SK-N-SH (cell line): Measurements from ENCODE around the gene INPPL1. TPM values are rescaled to one million over a fixed set of nuclear protein-coding genes. Genes with fewer than 3 reads are reported as not detected.

Experiments used
- CTCF ChIA-PET: fragments of 300-600, 350-600 bp; formaldehyde crosslinking; extraction: SDS; loops from one replicate; lab custom pipeline; 2021; lab: Yijun Ruan, JAX
- POLR2A ChIA-PET: fragments of 350-600 bp; sonication (Branson Sonifier 250); formaldehyde crosslinking; extraction: SDS; loops from one replicate; lab custom pipeline; 2020; ENCODE audit warnings: antibody characterized with exemption, inconsistent platforms; lab: Yijun Ruan, JAX
- DNase-seq: peaks from one replicate; pipeline ENCODE4 v3.0.0; 2012
- H2AFZ ChIP-seq: fragments of 200-600 bp; sonication (generic); 2 replicates; pipeline ENCODE4 v1.8.1; 2016; ENCODE audit warnings: antibody characterized with exemption, mild to moderate bottlenecking, low read depth
- H3F3A ChIP-seq: fragments of 200-600 bp; sonication (generic); replicated peaks from 2 replicates; pipeline ENCODE3; 2016; ENCODE audit warnings: antibody characterized with exemption, mild to moderate bottlenecking; ENCODE audit not compliant: insufficient read depth
- H3K27ac ChIP-seq, 2 experiments: fragments of 200-500 bp in 1 of 2; fragments of 200-600 bp in 1 of 2; sonication (Bioruptor generic) in 1 of 2; sonication (generic), shearing (Covaris generic) in 1 of 2; 2 replicates each; pipeline versions ENCODE4 v1.5.1 to v1.6.1; 2014 to 2016; ENCODE audit warnings: low read depth in 2 of 2, inconsistent platforms in 1 of 2, low read length in 1 of 2, mild to moderate bottlenecking in 1 of 2, mixed read lengths in 1 of 2
- H3K27me3 ChIP-seq: fragments of 200-600 bp; sonication (generic), shearing (Covaris generic); 2 replicates; pipeline ENCODE4 v1.6.1; 2016; ENCODE audit warnings: mixed run types; ENCODE audit not compliant: insufficient read depth
- H3K36me3 ChIP-seq, 2 experiments: fragments of 200-500 bp in 1 of 2; fragments of 200-600 bp in 1 of 2; sonication (Bioruptor generic) in 1 of 2; sonication (generic) in 1 of 2; replicated peaks in 1 of 2; 2 replicates each; pipeline versions ENCODE3 to v1.5.1; 2014 to 2016; ENCODE audit warnings: low read length in 1 of 2, mild to moderate bottlenecking in 1 of 2; ENCODE audit not compliant: insufficient read depth in 2 of 2, control insufficient read depth in 1 of 2
- H3K4me1 ChIP-seq, 2 experiments: fragments of 200-500 bp in 1 of 2; fragments of 200-600 bp in 1 of 2; sonication (Bioruptor generic) in 1 of 2; sonication (generic), shearing (Covaris generic) in 1 of 2; 2 replicates each; pipeline versions ENCODE4 v1.5.1 to v1.6.1; 2014 to 2016; ENCODE audit warnings: low read depth in 1 of 2, low read length in 1 of 2, mixed run types in 1 of 2; ENCODE audit not compliant: insufficient read depth in 2 of 2, control insufficient read depth in 1 of 2
- H3K4me2 ChIP-seq: fragments of 200-600 bp; sonication (generic), shearing (Covaris generic); 2 replicates; pipeline ENCODE4 v1.6.1; 2017; ENCODE audit warnings: mixed run types
- H3K4me3 ChIP-seq, 2 experiments: fragments of 200-500 bp in 1 of 2; fragments of 200-600 bp in 1 of 2; sonication (Bioruptor generic) in 1 of 2; sonication (generic), shearing (Covaris generic) in 1 of 2; 2 replicates each; pipeline versions ENCODE4 v1.5.1 to v1.8.1; 2014 to 2016; ENCODE audit warnings: low read depth in 2 of 2, inconsistent platforms in 1 of 2, low read length in 1 of 2, mild to moderate bottlenecking in 1 of 2, mixed read lengths in 1 of 2, moderate library complexity in 1 of 2
- H3K79me2 ChIP-seq: fragments of 200-600 bp; sonication (generic); 2 replicates; pipeline ENCODE4 v1.8.1; 2017; ENCODE audit warnings: mild to moderate bottlenecking; ENCODE audit not compliant: insufficient read depth
- H3K9ac ChIP-seq: fragments of 200-600 bp; sonication (generic); 2 replicates; pipeline ENCODE4 v1.6.1; 2017; ENCODE audit warnings: mixed run types
- H3K9me2 ChIP-seq: fragments of 200-600 bp; sonication (generic); 2 replicates; pipeline ENCODE4 v1.6.1; 2017; ENCODE audit warnings: mixed run types
- H3K9me3 ChIP-seq: fragments of 200-600 bp; sonication (generic); 2 replicates; pipeline ENCODE4 v1.6.1; 2017; ENCODE audit warnings: mixed run types, mild to moderate bottlenecking, moderate library complexity
- H4K20me1 ChIP-seq: fragments of 200-600 bp; sonication (generic); 2 replicates; pipeline ENCODE4 v1.6.1; 2017; ENCODE audit warnings: mild to moderate bottlenecking, mixed run types; ENCODE audit not compliant: insufficient read depth
- CHD2 ChIP-seq: fragments of 150-350 bp; IDR thresholded peaks from 2 replicates; pipeline ENCODE4 v1.6.1; 2018; ENCODE audit warnings: low read length; ENCODE audit not compliant: partially characterized antibody
- GABPA ChIP-seq: IDR thresholded peaks from 2 replicates; pipeline ENCODE4 v1.4.0; 2012; ENCODE audit warnings: low read depth, mild to moderate bottlenecking
- IRF3 ChIP-seq: fragments of 150-350 bp; IDR thresholded peaks from 2 replicates; pipeline ENCODE4 v1.6.1; 2016; ENCODE audit warnings: mild to moderate bottlenecking, low read depth, low read length
- MEF2A ChIP-seq: IDR thresholded peaks from 2 replicates; pipeline ENCODE4 v1.4.0; 2012; ENCODE audit warnings: low read depth, borderline replicate concordance
- RFX5 ChIP-seq: IDR thresholded peaks from 2 replicates; pipeline ENCODE4 v1.6.1; 2012; ENCODE audit warnings: mild to moderate bottlenecking, improper control_type of control experiment, low read length
- TCF12 ChIP-seq: IDR thresholded peaks from 2 replicates; pipeline ENCODE4 v1.4.0; 2012
- WGBS: methylation state at CpG from one replicate; pipeline ENCODE4 v1.1.6; 2017; ENCODE audit warnings: low lambda C conversion rate; 5-methylcytosine and 5-hydroxymethylcytosine counted together
- polyA plus RNA-seq, 3 experiments: library from polyadenylated mRNA; depleted of rRNA; stranded (reverse); fragments of >200 nt; gene quantifications; 2 replicates each; pipeline ENCODE4 v1.2.3, GENCODE V29; 2012
- TF ChIP-seq, protein P1 (sequence below): fragments of 150-350 bp; IDR thresholded peaks from 2 replicates; pipeline ENCODE4 v1.6.1; 2017; ENCODE audit warnings: antibody characterized with exemption, low read length, low read depth, borderline replicate concordance
- TF ChIP-seq, protein P2 (sequence below): IDR thresholded peaks from 2 replicates; pipeline ENCODE4; 2012

The INPPL1 gene
- polyA plus RNA-seq, 1 of the 3 experiments (the other 2 are of a cell fraction) = 123 TPM

- Histone ChIP-seq H3K27ac (no peak overlapping the region), H3K36me3 (peaks cover 2 to 6% of the 10 kb centered on the region in 2 experiments), H3K4me3 (no peak overlapping the region), H3K9me2 (no peaks in the 10 kb centered on the region), H4K20me1 (peaks cover 15% of the 10 kb centered on the region), H2AFZ (no peak overlapping the region), H3F3A (no peaks in the 10 kb centered on the region), H3K4me2 (no peak overlapping the region), H3K79me2 (peaks cover 27% of the 10 kb centered on the region), H3K4me1 (peaks cover 5 to 16% of the 10 kb centered on the region in 2 experiments; a peak in 2 of 4 replicates), H3K27me3 (no peaks in the 10 kb centered on the region; the same call in 1 of the 2 replicates), H3K9ac (no peak overlapping the region), H3K9me3 (no peaks in the 10 kb centered on the region)
- 89% methylated on average over 6 of the region's 7 CpGs for WGBS
- POLR2A ChIA-PET = interaction anchor here (1.8 to 8.7 kb wide), 3 partner anchors 15 to 196 kb away, joined by 5 to 131 read pairs (median 14); partner anchors contain the start of gene PHOX2A
- no peak for TF ChIP-seq RFX5
- CTCF ChIA-PET = interaction anchor here (0.9 to 9.1 kb wide), 7 partner anchors 11 to 243 kb away, joined by 3 to 73 read pairs (median 3); no protein-coding TSS in a partner anchor
- no peak for DNase-seq
These were observed 3.0 kb upstream of the INPPL1 start for GRCh38 chr11:72221386-72222075.

GRCh38 chr11:72222106-72222891, 2.3 kb upstream of the INPPL1 start:
- TF ChIP-seq MEF2A = no peak
- TF ChIP-seq, protein P1, sequence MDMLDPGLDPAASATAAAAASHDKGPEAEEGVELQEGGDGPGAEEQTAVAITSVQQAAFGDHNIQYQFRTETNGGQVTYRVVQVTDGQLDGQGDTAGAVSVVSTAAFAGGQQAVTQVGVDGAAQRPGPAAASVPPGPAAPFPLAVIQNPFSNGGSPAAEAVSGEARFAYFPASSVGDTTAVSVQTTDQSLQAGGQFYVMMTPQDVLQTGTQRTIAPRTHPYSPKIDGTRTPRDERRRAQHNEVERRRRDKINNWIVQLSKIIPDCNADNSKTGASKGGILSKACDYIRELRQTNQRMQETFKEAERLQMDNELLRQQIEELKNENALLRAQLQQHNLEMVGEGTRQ = no peak
- TF ChIP-seq GABPA = no peak
- no peak for TF ChIP-seq CHD2
- no peak for TF ChIP-seq TCF12
- TF ChIP-seq, protein P2, sequence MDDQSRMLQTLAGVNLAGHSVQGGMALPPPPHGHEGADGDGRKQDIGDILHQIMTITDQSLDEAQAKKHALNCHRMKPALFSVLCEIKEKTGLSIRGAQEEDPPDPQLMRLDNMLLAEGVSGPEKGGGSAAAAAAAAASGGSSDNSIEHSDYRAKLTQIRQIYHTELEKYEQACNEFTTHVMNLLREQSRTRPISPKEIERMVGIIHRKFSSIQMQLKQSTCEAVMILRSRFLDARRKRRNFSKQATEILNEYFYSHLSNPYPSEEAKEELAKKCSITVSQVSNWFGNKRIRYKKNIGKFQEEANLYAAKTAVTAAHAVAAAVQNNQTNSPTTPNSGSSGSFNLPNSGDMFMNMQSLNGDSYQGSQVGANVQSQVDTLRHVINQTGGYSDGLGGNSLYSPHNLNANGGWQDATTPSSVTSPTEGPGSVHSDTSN = no peak
- no peak for TF ChIP-seq IRF3
- H3K27ac ChIP-seq = peak overlapping the region; percentile 90 to 91; a peak in 3 of 4 replicates

More at GRCh38 chr11:72222106-72222891, 2.3 kb upstream of the INPPL1 start:
- Histone ChIP-seq H3K9me3 (no peaks in the 10 kb centered on the region), H4K20me1 (peaks cover 23% of the 10 kb centered on the region), H3K4me2 (peak overlapping the region; percentile 100), H3F3A (no peaks in the 10 kb centered on the region), H3K79me2 (peaks cover 35% of the 10 kb centered on the region), H3K27me3 (no peaks in the 10 kb centered on the region), H3K9ac (peak overlapping the region; percentile 98; the same call in 1 of the 2 replicates), H3K4me3 (peak overlapping the region; percentile 96 to 100), H2AFZ (peak overlapping the region; percentile 85), H3K4me1 (peaks cover 5 to 24% of the 10 kb centered on the region in 2 experiments; a peak in 3 of 4 replicates), H3K36me3 (peaks cover 9 to 13% of the 10 kb centered on the region in 2 experiments), H3K9me2 (no peaks in the 10 kb centered on the region)
- POLR2A ChIA-PET = interaction anchor here (1.2 to 8.7 kb wide), 7 partner anchors 10 to 209 kb away, joined by 5 to 131 read pairs (median 8); partner anchors contain the start of gene PHOX2A
- CTCF ChIA-PET = interaction anchor here (0.9 to 9.1 kb wide), 13 partner anchors 10 to 244 kb away, joined by 3 to 73 read pairs (median 4); partner anchors contain the start of gene CLPB
- DNase-seq = no peak
- 82% methylated on average over 5 of the region's 6 CpGs for WGBS
